Lung microvascular endothelial cell (primary cell): ENCODE measurements around the gene TJAP1. TPM values are rescaled to one million over a fixed set of nuclear protein-coding genes. Genes with fewer than 3 reads are reported as not detected.
A peak's percentile ranks its signal among the peaks of the same experiment; 100 is the strongest.
"Not testable (repeated sequence)": the region's sequence is repeated elsewhere in the genome, so short reads cannot be mapped to it uniquely, and the experiment has no call there.

ENCODE experiments used
- DNase-seq, 2 donors: peaks; one replicate each; pipeline versions ENCODE4 v3.0.0 to v3.0.0-alpha.2; 2010; ENCODE audit warnings: low read depth in 2 of 2
- total RNA-seq: library from RNA; depleted of rRNA; stranded (reverse); fragments of >200 nt; gene quantifications from 2 replicates; pipeline ENCODE4 v1.2.1, GENCODE V29; 2014

Gene TJAP1
- total RNA-seq, 1 donor from 2014 or later = 6.5 TPM

DNA sequence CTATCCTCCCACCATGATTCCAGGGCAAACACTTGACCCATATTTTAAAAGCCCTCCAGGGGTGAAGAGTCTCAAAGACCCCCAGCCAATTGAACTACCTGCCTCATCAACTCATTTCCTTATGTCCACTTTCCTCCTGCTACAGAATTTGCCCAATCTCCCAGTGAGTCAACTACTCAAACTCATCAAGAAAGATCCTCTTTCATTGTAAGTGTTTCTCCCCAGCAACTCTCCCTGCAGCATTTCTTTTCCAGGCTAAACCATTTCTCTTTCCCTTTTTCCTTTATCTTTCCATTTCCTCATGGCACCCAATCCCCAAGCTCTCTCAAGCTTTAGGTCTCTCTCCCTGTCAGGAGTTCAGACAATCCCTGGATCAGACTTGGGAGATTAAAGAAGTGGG, 23.5 kb upstream of the TJAP1 start:
- DNase-seq = no peak

DNA sequence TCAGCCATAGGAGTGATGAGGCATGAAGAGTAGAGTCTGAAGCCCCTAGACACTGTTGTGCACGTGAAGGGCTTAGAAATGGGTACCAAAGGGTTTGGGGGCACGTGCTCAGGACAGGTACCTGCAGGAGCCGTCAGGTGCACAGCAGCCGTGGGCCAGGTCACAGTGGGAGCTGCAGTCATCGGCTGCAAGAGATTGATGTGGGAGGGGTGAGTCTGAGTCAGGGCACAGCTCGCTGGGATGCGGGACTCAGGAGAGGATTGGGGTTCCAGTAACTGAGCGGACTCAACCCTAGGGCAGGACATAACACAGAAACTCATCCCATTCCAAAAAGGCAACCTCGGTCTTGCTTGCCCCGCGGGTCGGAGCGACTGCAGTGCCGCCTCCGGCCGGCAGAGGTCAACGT, 23.1 kb upstream of the TJAP1 start:
- no peak for DNase-seq

DNA sequence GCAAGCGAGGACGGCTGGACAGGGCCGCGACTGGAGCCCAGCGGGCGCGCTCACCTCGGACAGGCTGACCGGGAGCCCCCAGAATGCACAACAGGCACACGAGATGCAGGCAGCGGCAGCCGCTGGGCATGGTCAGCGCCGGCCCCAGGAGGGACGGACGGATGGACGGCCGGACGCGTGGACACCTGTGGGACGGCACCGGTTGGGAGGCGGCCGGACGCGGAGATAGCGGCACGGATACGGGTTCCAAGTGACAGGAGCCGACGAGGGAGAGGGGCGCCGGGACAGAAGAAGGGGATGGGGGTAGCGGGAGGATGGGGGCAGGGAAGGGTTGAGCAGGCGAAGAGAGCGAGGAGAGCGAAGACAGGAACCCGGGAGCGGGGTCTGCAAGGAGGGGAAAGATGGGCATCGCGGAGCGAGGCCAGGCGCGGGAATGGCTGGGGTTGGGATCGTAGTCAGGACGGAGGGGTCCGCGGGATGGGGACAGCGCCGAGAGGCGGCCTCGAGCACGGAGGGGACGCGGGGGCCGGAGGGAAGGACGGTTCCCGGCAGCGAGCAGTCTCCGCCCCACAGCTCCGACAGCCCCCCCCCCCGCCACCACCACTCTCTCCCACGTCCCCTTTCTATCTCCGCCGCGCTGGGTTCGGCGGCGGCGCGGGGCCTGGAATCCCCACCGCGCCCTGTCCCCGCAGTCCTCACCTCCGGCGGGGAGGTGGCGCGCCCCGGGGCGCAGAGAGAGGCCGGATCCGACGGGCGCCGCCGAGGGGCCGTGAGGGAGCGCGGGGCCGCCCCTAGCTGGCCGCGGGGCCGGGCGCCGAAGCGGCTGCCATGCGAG, 22.5 kb upstream of the TJAP1 start:
- DNase-seq = peak; percentile 85 to 91

DNA sequence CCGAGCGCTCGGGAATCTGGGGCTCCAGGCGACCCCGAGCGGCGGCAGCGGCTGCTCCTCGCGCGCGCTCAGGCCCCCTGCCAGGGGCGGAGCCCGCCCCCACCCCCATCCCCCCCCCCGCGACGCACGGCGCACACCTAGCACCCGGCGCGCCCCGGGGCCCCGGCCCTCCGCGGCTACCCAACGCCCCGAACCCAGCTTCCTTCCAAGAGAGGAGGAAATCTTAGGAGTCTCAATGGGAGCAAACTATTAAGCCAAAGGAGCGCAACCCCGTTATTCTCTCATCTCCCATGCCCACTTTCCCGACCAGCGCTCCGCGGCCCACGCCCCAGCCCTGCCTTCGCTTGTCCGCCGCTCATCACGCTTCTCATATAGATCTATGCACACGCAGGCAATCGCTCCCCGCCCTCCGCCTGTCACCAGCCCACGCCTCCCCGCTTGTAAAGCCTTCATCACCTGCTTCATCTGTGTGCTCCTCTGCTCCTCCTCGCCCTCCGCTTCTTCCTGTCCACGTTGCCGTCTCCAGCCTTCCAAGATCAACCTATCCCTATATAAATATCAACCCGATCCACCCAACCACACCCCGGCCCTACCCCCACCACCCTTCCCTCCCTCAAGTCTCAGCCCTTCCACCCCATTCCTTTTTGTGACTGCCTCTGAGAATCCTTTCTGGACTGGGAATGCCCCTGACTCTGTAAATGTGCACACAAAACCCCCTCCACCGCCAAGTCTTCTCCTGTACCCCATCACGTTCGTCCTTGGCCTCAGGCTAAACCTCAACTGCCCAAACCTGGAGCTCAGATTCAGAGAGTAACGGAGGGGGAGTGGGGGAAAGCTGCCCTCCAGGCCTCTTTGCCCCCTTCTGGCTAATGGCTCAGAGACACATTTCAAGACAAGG, 21.6 kb upstream of the TJAP1 start, which contains the start of gene DLK2:
Gene DLK2, minus strand, starts transcription at position 18 of the 898 bp plus-strand sequence. CDS start 723 bp downstream, outside the sequence.
- peak in 1 of 2 donors; percentile 28 for DNase-seq

DNA sequence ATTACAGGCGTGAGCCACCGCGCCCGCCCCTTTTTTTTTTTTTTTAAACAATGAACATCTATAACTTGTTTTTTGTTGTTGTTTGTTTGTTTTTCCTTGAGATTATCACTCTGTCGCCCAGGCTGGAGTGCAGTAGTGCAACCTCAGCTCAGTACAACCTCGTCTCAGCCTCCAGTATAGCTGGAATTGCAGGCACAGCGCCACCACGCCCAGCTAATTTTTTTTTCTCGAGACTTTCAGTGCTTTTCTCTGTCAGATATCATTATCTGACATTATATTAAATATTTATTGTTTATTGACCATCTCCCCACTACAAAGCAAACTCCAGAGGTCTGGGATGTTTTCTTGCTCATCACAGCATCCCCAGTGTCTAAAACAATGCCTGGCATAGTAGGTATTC, 19.7 kb upstream of the TJAP1 start:
- no peak for DNase-seq

DNA sequence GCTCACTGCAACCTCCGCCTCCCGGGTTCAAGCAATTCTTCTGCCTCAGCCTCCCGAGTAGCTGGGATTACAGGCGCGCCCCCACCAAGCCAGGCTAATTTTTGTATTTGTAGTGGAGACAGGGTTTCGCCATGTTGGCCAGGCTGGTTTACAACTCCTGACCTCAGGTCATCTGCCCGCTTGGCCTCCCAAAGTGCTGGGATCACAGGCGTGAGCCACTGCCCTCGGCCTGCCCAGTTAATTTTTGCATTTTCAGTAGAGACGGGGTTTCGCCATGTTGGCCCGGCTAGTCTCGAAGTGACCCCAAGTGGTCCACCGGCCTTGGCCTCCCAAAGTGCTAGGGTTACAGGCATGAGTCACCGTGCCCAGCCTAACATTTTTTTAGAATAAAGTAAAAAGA, 19.2 kb upstream of the TJAP1 start:
- not testable (repeated sequence) for DNase-seq

DNA sequence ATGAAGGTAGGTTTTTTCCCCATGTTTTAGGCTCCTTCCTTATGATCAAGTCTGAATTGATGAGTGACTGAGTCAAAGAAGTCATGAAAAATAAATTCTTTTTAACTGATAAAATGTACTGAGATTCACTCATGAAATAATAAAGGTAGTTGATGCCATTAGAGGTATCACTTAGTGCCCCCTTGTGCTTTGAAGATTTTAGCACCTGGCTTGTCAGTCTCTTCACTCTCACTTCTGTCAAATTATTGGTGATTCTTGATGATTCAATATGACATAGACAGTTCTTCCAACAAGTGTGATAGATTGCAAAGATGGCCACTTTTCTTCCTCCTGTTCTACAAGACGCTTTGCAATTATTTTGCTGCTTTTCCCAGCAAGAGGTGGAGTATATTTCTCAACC, 17.8 kb upstream of the TJAP1 start:
- DNase-seq = no peak

DNA sequence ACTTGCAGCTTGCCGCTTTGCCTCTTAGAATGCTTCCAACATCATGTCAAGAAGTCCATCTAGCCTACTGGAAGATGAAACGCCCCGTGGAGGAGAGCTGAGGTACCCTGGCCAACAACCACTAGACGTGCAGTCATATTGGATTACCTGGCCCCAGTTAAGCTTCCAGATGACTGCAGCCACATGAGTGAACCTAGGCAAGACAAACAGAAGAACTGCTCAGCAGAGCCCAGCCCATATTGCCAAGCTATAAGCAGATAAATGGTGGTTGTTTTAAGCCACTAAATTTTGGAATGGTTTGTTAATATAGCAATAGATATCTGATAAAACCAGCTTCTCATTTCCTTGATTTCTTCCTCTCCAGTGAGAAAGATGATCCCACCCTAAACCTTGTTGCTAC, 17.3 kb upstream of the TJAP1 start:
- no peak for DNase-seq

DNA sequence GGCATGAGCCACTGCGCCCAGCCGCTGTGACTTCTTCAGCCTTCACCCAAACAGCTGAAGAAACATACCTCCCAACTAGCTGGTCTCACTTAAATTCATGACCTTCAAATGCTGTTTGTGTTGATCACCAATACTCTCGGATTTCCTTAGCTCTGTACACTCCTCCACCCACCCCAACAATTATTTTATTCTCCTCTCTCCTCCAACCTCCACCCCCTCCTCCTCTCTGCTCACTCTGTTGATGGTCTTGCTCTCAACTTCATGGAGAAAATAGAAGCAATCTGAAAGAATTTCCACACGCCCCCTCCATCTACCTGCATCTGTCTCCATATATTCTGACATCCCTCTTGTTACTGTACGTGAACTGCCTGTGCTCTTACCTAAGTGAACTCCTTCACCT, 15.4 kb upstream of the TJAP1 start:
- DNase-seq = no peak

DNA sequence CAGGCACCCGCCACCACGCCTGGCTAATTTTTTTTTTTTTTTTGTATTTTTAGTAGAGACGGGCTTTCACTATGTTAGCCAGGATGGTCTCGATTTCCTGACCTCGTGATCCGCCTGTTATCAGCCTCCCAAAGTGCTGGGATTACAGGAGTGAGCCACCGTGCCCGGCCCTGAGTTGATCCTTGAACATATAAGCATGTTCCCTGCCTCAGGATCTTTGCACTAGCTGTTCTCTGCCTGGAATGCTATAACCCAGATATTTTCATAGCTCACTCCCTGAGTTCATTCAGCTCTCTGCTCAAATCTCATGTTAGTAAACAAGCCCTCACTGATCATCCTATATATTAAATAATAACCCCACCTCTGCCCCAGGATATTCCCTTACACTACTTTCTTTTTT, 13.0 kb upstream of the TJAP1 start:
- DNase-seq = no peak

DNA sequence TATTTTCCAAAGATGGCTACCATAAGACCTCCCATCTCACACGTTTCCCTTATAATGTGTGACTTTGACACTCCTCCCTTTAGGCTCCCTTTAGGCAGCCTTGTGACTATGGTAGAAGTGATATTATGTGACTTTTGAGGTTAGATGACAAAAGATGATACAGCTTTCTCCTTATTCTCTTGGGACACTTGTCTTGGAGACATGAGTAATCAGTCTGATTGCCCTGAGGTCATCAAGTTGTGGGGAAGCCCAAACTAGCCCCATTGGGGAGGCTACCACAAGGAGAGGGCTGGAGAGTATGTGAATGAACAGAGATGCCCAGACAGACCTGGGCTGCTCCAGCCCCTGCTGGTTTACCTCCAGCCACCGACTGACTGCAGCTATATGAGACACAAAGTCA, 11.4 kb upstream of the TJAP1 start:
- no peak for DNase-seq

DNA sequence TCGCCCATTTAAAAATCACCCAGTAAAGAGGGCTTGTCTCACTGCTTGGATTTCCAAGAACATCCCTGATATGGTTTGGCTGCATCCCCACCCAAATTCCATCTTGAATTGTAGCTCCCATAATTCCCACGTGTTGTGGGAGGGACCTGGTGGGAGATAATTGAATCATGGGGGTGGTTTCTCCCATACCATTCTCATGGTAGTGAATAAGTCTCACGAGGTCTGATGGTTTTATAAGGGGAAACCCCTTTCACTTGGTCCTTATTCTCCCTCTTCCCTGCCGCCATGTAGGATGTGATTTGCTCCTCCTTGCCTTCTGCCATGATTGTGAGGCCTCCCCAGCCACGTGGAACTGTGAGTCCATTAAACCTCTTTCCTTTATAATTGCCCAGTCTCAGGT, 10.1 kb upstream of the TJAP1 start:
- not testable (repeated sequence) for DNase-seq

DNA sequence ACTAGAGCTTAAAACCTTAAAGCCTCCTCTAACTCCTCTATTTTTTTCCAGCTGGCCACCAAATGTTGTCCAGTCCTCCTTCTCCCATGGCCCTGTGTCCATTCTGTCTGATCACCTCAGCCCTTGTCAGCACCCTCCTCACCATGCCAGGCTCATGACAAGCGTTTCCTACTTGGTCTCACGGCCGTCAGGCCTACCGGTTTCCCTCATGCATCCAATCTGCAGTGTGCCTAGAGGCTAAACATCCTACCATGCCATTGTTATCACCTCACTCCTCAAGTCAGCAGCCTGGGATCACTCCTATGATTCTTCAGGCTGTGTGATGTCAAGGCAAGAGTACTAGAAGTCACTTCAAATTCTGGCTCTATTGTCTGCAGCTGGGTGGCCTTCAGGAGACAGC, 9.6 kb upstream of the TJAP1 start:
- DNase-seq = no peak

DNA sequence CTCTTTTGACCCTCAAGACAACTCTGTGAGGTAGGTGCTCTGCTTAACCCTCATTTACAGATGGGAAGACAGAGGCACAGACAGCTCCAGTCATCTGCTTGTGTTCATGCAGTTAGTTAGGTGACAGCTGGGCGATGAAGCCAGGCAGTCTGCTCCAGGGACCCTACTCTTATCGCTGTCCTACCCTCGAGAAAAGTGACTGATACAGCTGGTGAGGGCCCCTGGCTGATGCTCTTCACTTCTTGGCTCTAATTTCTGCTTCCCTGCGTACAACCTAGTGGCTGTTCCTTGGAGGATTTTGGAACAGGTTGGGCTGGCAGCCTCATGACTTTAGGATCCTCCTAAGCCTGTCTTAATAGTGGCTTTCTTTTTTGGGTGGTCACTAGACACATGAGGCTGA, 9.1 kb upstream of the TJAP1 start:
- no peak for DNase-seq

DNA sequence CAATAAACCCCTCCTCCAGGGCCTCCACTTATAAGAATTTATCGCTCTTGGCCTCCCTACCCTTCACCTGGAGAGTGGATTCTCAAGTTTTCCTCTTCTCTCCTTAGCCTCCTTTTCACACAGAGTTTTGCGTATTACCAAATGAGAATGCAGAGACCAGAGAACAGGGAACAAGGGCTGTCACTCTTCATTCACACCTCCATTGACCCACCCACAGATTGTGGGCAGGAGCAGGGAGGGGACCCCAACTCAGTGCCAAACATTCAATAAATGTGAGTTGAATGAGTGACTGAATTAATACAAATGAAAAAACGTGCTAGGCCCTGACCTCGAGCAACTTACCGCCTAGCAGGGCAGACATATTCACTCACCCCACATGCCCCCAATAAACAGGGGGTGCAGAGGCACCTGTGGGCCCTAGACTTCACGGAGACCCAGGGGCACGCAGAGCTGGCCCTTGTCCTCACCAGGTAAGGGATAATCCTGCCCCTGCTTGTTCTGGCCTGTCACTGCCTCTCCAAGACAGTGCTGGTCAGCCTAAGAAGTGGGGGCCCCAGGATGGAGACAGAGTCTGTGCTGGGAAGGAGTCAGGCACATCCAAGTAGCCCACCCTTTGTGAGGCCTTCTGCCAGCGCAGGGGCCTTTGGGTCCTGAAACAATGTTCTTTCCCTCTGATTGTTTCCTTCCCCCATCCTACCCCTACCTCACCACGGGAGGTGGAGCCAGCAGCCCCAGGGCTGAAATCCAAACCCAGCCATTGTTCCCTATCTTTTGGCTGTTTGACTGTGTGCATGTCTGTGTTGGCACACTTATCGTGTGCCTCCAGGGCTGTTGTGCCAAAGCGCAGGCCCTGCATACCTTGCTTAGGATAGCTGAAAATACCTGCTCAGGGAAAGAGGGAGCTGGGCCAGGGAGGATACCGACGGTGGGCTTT, 8.4 kb upstream of the TJAP1 start:
- peak in 1 of 2 donors; percentile 25 for DNase-seq

DNA sequence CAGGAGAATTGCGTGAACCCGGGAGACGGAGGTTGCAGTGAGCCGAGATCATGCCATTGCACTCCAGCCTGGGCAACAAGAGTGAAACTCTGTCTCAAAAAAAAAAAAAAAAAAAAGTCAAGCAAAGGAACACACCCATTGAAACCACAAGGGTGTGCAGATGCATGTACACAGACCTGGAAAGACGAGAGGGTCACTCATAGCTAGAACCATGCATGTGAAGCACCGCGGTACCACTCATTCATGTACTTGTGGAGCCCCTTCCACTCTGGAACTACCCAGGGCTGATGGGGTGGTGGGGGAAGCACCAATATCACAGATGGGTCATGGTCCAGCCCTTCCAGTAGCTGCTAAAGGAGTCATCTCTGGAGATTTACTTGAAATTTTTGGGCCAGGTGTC, 7.4 kb upstream of the TJAP1 start:
- DNase-seq = no peak

DNA sequence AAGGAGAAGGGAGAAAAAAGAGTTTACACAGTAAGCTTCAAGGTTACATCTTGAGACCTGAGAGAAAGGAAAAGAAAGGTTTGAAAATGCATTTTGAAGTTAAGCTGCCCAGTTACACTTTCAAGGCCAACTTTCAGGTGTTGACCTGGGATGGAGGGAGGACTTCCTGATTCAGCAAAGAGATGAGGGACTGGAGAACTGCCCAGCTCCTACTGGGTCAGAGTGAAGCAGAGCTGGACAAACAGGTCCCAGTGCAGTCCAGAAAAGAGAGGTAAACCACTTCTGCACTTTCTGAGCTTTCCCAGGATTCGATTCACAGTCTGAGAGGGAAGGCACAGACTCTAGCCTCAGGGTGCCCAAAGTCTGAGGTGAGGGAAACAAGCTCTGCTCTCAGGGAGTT, 6.0 kb upstream of the TJAP1 start:
- DNase-seq = no peak

DNA sequence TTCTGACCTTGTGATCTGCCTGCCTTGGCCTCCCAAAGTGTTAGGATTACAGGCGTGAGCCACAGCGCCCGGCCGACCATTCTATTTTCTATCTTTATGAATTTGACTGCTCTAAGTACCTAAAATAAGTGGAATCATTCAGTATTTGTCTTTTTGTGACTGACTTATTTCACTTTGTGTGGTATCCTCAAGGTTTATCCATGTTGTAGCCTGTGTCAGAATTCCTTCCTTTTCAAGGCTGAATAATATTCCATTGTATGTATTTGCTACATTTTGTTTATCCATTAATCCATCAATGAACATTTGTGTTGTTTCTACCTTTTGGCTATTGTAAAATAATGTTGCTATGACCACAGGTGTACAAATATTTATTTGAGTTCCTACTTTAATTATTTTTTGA, 4.9 kb upstream of the TJAP1 start:
- DNase-seq = no peak

DNA sequence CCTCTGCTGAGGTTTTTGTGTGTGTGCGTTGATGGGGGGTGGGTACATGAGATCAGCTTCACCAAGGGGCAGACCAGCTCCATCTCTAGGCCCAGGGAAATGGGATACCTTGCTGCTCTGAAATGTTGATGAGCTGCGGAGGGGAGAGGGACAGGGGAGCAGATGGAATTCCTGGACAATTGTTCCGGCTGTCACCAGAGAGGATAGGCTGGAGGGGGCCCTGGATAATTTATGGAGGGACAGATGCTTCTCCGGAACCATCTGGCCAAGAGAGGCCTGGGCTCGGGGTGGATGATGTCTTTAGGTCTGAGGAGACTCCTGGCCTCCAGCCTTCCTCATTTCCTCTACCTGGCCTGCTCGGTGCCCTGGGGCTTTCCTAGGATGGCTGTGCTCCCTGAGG, 1.9 kb upstream of the TJAP1 start:
- no peak for DNase-seq

DNA sequence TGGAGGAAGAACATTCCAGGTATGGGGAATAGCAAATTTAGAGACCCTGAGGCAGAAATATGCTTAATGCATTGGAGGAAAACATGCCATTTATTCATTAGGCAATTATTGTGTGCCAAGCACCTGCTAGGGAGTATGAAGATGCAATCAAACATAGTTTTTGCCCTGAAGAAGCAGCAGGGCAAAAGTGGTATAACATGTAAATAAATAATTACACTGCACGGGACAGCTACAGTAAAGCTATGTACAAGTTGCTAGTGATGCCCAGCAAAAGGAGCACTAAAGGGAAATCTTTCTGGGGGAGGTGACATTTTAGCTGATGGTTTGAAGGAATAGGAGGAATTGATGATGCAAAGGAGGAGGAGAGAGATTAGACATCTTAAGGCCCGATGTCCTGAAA, 624 bp upstream of the TJAP1 start:
- no peak for DNase-seq

DNA sequence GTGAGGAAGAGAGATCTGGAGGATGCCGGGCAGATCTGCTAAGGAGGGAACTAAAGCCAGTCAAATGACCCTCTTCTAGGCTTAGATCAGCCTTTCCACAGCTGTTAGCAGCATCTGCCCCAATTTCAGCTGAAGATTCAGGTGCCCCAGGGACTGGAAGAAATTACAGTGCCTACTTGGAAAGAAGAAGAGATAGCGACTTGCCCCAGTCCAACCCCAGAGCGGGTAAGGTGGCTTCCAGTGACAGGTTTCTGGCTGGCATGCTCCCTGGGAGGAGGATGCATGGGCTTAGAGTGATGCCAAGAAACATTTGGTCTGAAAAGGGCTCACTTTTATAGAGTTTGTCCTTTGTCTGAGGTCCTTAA, 620 bp downstream of the TJAP1 start:
- no peak for DNase-seq

DNA sequence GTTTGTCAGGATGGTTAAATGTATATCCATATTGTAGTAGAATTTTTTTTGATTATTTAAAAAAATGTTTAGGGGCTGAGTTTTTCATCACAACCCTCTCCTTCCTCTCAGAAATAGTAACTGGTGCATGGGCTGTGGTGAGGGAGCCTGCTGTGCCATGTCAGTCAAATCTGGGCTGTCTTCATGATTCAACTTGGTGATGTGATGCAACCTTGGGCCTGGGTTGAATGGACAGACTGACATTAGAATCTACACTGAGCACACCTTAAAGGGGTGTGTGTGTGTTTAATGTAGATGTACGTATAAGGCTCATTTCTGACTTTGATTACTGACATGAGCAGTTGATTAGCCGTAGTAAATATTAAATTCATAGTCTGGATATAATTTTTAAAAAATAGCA, 3.7 kb downstream of the TJAP1 start:
- no peak for DNase-seq
